Stimulated activated CD4-positive, alpha-beta T cell treated with anti-CD3 and anti-CD28 coated beads, Interleukin-1b, Interleukin-23, amount 100 ng/mL, for 48 hours (primary cell): ENCODE results near the gene SHB.

Source experiments
- DNase-seq: peaks from one replicate; pipeline ENCODE4 v3.0.0-alpha.2; 2020

Gene SHB

GRCh38 chr9:37965676-37966345 lies 103.2 kb downstream of the SHB start:
- peak; percentile 16 for DNase-seq

- no peak for DNase-seq
Observed at GRCh38 chr9:37965116-37965515, 103.9 kb downstream of the SHB start.

GRCh38 chr9:37964740-37965081 lies 104.3 kb downstream of the SHB start:
- no peak for DNase-seq

- DNase-seq: no peak
Observed at GRCh38 chr9:37963936-37964739, 104.9 kb downstream of the SHB start.

GRCh38 chr9:37961351-37961750 lies 107.7 kb downstream of the SHB start:
- no peak for DNase-seq

- DNase-seq: no peak
Observed at GRCh38 chr9:37960631-37961030, 108.4 kb downstream of the SHB start.

- DNase-seq: no peak
Observed at GRCh38 chr9:37959976-37960375, 109.1 kb downstream of the SHB start.

- DNase-seq: no peak
Observed at GRCh38 chr9:37958154-37958553, 110.9 kb downstream of the SHB start.

GRCh38 chr9:37957664-37957953 lies 111.4 kb downstream of the SHB start:
- DNase-seq: no peak

GRCh38 chr9:37956904-37957663 lies 111.9 kb downstream of the SHB start:
- no peak for DNase-seq

GRCh38 chr9:37956423-37956820 lies 112.6 kb downstream of the SHB start:
- DNase-seq: no peak

GRCh38 chr9:37955781-37956422 lies 113.1 kb downstream of the SHB start:
- DNase-seq: no peak

GRCh38 chr9:37954581-37954981 lies 114.4 kb downstream of the SHB start:
- peak; percentile 5 for DNase-seq

GRCh38 chr9:37953775-37954437 lies 115.1 kb downstream of the SHB start:
- peak; percentile 76 for DNase-seq

GRCh38 chr9:37953206-37953774 lies 115.7 kb downstream of the SHB start:
- no peak for DNase-seq

- no peak for DNase-seq
Observed at GRCh38 chr9:37952731-37953130, 116.3 kb downstream of the SHB start.

- DNase-seq: no peak
Observed at GRCh38 chr9:37951671-37952449, 117.2 kb downstream of the SHB start.

GRCh38 chr9:37950561-37950960 lies 118.5 kb downstream of the SHB start:
- no peak for DNase-seq

GRCh38 chr9:37949576-37949975 lies 119.5 kb downstream of the SHB start:
- no peak for DNase-seq

GRCh38 chr9:37948417-37948980 lies 120.5 kb downstream of the SHB start:
- no peak for DNase-seq

- DNase-seq: no peak
Observed at GRCh38 chr9:37947977-37948376, 121.0 kb downstream of the SHB start.
